ENCODE data around the gene HLA-DPA1.

GRCh38 chr6:33049323-33050013 is 24.0 kb downstream of the HLA-DPA1 start:
- TF ChIP-seq POLR2AphosphoS5 (IDR thresholded peaks at IDR 0.05; ENCODE audit: low read depth, low read length) (no peak), CTCF (IDR thresholded peaks at IDR 0.05) (peak; percentile 37), REST (IDR thresholded peaks at IDR 0.05; ENCODE audit: insufficient read depth in 1 of 2, low read depth in 2 of 2, low read length in 1 of 2) (no peak)
